Psoas muscle (tissue), 7 donors: ENCODE results near the gene NR0B1. TPM values are rescaled to one million over a fixed set of nuclear protein-coding genes. Genes with fewer than 3 reads are reported as not detected.

ENCODE experiments used
- polyA plus RNA-seq, 3 donors: library from polyadenylated mRNA; stranded (reverse); fragments of 200-250 nt; gene quantifications; one replicate each; pipeline ENCODE4 v1.2.3, GENCODE V29; 2013
- total RNA-seq, 4 donors: library from RNA; stranded (reverse); fragmentation: NEBNext Ultra II Directional in 2 of 4; extraction: Animal tissue kit (Norgen Biotek cat#: 25700) in 2 of 4; gene quantifications; one replicate each; pipeline versions ENCODE4 v1.2.1 to v1.2.4, GENCODE V29; 2021 to 2023
- donor health status: healthy with polysubstance abuse.
- donor health status: DM: no; HTN: no; CAD: no; lungs with moderate emphysema.
- donor health status: Bipolar disorder and iron deficiency.
- donor health status: healthy.
- donor health status: DM: no; HTN: no; CAD: no.
- donor health status: DM: no; HTN: no; CAD: no.
- donor health status: DM: yes; HTN: yes; CAD: no.

The NR0B1 gene
- total and polyA plus RNA-seq, 7 donors, result 0.01 to 0.05 TPM; not detected in 5

Other genes with a start within 250 kb of the NR0B1 start
- not detected for gene MAGEB2, start 93.8 kb downstream of the NR0B1 start, total RNA-seq
- not detected for gene MAGEB2, start 93.8 kb downstream of the NR0B1 start, polyA plus RNA-seq
- gene MAGEB3, start 78.7 kb downstream of the NR0B1 start, total RNA-seq, result not detected
- gene MAGEB3, start 78.7 kb downstream of the NR0B1 start, polyA plus RNA-seq, result not detected
- gene MAGEB4, start 67.4 kb downstream of the NR0B1 start, total RNA-seq, result not detected
- gene MAGEB4, start 67.4 kb downstream of the NR0B1 start, polyA plus RNA-seq, result not detected
- gene MAGEB1, start 62.2 kb downstream of the NR0B1 start, total RNA-seq, result not detected
- gene MAGEB1, start 62.2 kb downstream of the NR0B1 start, polyA plus RNA-seq, result not detected